Umbilical cord (tissue), 2 donors: ENCODE data around the gene ARMH1. TPM values are rescaled to one million over a fixed set of nuclear protein-coding genes. Genes with fewer than 3 reads are reported as not detected.
"Not testable (repeated sequence)": the region's sequence is repeated elsewhere in the genome, so short reads cannot be mapped to it uniquely, and the experiment has no call there.

ENCODE experiments used
- DNase-seq: peaks from one replicate; pipeline ENCODE4 v3.0.0-alpha.2; 2015; ENCODE audit warnings: low spot score
- total RNA-seq: library from RNA; depleted of rRNA; stranded (reverse); fragments of >200 nt; gene quantifications from one replicate; pipeline ENCODE4 v1.2.3, GENCODE V29; 2014; ENCODE audit warnings: low replicate concordance; ENCODE audit not compliant: insufficient read depth

Gene ARMH1
- total RNA-seq, 1 donor from 2014 or later: not detected

DNA sequence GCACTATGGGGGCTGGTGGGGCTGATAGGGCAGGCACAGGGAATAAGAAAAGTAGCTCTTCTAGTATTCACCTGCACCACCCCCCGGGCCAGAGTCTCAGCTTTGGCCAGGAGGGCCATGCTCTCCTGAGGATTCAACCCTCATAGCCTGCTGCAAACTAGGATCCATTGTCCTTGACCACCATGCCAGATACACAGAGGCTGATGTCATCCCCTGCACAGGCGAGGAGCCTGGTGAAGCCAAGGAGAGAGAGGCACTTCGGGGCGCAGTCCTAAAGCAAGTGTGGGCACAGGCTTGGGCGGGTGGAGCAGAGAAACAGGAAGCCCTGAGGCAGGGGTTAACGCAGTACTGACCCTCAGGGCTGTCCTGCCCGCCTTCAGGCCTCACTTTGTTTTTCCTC is 29.7 kb upstream of the ARMH1 start:
- no peak for DNase-seq

DNA sequence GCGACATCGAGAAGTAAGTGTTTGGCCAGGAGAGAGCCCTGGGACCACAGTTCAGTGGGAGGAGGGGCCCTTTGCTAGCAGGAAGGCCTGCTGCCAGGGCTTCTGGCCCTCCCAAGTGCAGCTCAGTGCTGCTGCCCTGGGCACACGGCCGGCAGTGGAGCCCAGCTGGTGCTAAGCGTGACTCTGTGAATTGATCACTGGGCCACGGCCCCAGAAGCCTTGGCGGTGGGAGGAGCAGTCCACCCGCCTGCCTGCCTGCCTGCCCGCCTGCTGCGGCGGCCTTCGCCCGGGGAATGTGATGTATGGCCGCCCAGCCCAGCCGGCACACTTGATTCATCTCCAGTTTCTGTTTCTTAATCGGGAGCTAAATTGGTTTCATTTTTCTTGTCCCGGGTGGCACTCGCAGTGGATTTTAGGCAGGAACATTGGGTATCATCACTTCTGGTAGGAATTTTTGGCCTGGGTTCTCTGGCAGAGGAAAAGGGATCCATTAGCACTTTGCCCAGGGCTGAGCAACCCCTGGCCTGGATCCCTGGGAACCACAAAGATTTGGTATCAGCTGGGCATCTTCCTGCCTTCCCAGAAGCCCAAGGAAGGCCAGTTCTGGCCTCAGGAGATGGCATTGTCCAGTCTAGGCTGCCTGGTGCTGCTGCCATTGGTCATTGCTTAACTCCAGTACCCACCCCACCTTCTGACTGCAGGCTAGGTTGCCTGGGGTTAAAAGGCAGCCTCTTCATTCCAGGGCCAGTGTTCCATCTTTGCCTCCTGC is 28.9 kb upstream of the ARMH1 start:
- no peak for DNase-seq

DNA sequence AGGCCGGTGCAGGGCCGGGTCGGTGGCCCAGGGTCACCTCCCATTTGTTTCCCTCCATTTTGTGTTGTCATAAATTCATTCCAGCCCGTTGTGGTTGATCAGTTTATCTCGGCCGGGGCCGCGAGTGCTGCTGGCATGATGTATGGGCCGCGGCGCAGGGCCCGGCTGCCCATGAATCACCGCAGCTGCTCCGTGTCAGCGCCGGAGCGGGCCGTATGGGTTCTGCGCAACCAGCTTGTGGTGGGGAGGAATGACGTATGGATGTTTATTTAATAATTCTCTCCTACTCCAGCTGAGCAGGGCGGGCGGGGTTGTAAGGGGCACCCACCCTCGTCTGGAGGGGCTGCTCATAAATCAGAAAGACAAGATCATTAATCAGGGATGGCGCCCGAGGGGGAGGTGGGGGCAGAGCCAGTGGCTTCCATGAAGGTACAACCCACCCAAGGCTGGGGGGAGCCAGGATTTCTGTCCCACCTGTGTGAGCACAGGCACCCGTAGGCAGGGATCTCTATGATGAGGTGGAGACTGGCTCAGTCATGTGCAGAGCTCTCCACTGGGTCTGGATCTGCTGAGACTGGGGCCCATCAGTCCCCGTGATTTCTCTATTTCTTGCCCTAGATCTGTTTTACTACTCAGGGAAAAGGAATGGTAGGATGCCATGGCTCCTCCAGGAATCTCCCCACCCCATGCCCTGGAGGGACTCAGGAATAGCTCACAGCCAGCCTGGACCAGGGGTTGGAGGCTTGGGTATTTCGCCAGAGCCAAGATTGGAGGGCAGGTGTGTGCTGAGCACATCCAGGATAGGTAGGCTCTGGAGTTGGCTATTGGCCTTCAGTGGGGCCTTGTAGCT is 28.0 kb upstream of the ARMH1 start:
- DNase-seq: no peak

DNA sequence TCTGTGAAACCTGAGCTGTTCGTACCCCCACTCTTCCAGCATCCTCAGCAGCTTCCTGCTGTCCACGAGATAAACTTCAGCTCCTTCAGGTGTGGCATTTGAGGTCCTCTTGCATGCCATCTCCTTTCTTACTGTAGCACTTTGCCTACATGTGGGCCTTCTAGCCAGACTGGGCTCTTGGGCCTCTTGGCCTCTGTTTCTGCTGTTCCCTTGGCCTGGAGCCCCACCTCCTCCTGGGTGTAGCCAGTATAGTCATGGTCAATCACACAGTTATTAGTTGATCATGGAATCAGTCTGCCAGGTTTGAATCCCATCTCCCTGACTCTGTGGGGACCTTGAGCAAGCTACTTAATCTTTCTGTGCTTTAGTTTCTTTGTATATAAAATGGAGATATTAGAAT is 26.6 kb upstream of the ARMH1 start:
- no peak for DNase-seq

DNA sequence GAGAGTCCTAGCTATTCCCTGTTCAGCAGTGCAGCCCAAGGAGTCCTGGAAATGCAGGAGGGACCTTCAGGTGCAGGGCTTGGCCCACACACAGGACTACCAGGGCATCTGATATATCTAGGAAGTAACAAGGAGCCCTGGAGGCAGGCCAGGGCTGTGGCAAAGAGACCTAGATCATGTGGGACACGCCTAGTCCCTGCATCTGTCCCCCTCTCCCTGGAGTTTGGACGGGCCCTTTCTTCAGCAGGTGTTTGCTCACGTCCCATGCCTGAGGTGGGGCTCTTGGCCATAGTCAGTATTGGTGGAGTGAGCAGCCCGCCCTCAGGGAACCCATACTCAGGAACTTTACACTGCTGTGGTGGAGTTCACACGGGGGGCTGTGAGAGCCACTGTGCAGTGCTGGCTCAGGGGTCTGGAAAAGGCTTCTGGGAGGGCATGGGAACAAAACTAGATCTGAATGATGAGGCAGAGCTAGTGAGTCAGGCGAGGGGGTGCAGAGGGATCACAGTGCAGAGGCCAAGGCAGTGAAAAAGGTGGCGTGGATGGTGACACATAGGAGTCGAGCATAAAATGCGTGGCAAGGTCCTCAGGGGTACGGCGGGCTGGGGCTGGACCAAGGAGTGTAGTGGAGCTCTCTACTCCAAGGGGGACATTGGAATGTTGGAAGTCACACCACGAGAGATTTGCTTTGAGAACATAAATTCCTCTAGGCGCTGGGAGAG is 25.8 kb upstream of the ARMH1 start:
- DNase-seq: no peak

DNA sequence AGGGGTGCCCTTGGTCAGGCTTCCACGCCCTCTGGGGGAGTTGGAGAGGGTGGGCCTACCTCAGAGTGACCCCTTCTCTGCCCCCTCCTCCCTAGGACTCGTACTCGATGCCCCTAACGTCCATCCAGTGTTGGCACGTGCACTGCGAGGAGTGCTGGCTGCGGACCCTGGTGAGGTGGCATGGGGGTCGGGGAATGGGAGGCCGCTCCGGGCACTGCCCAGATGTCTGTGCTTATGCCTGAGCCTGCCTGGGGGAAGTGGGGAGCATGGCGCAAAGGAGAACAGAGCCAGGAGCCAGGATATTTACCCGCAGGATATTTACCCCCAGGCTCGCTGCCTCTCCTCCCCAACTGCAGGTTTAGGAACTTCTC is 24.7 kb upstream of the ARMH1 start:
- no peak for DNase-seq

DNA sequence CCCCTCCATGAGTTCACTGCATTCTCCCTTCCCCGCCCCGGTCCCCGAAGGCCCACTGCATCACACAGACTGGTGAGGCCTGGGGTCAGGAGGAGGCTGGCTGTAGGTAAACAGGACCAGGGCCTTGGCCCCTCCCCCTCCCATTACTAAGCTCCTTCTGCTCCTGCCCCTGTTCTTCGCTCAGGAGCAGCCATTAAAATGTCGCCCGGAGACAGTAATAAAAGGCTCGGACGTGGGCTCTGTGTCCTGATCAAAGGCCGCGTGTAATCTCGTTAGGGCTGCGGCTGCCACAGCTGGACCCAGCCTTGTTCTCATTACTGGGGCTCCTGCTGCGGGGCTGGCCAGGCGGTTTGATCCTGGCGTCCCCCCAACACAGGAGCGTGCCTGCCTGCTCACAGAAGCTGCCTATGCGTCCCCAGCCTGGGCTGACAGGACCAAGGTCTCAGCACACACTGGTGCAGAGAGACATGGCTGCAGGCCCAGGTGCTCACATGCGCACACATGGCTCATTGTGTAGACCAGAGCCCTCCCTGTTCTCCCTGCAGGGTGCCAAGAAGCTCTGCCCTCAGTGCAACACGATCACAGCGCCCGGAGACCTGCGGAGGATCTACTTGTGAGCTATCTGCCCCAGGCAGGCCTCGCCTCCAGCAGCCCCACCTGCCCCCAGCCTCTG is 24.2 kb upstream of the ARMH1 start:
- DNase-seq: no peak

DNA sequence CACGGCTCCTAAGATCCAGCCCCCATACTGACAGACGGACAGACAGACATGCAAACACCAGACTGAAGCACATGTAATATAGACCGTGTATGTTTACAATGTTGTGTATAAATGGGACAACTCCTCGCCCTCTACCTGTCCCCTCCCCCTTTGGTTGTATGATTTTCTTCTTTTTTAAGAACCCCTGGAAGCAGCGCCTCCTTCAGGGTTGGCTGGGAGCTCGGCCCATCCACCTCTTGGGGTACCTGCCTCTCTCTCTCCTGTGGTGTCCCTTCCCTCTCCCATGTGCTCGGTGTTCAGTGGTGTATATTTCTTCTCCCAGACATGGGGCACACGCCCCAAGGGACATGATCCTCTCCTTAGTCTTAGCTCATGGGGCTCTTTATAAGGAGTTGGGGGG is 23.4 kb upstream of the ARMH1 start:
- no peak for DNase-seq

DNA sequence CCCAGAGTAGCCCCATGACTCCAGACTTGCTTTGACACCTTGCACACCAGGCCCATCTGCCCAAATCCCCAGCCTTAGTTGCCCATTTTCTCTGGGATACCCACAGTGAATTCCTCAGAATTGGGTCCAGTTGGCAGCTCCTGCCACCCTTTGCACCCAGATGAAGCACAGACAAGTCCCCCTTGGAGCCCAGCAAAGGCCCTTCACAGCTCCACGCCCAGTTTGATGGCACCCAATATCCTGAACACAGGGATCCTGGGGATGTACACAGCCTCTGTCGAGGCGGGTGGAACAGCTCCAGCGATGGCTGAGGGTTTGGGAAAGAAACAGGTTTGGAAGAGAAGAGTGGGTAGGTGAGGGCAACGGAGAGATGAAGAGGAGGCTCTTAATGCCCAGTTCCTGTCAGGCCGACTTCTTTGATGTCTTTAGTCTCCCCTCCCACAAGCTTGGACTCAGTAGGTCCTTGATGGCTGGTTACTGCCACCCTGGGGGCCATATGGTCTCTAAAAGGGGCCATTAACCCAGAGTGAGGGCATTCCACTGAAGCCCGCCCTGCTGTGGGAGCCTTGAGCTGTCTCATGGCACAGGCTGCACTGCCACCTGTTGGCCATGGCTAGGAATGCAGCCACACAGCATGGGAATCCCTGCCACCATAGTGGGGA is 21.9 kb upstream of the ARMH1 start:
- DNase-seq: peak; percentile 70

DNA sequence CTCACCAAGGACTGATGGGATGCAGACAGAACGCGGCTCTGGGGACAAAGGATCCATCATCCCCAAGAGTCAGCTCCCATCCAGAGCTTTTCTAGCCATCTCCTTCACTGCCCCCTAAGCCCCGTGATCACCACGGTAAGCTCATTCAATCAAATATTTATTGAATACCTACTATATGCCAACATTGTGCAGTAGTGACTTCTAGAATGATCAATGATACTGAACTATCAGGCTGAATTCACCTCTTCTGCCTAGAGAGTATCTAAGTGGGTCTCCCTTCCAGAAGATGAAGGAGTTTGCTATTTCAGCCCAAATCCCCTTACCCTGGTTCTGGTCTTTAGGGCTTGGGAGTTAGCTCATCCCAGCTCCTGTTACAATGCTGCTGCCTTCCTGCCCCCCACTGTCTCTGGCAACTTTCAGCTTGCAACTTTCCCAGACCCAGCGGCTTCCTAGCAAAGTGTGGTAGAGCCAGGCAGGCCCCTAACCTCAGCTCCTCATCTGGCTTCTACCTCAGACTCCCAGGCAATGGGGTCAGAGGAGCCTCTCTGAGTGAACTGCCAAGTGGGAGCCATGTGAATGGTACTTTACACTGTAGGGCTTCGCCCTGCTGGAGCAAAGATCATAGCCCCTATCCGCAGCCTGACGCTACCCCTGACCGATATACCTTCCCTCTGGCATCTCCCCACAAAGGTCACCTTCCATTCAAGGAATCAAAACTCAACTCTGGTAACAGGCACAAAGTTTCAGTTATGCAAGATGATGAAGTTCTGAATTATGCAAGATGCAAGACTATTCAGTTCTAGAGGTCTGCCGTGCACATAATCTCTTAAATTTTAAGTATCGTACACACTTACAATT is 21.2 kb upstream of the ARMH1 start:
- no peak for DNase-seq

DNA sequence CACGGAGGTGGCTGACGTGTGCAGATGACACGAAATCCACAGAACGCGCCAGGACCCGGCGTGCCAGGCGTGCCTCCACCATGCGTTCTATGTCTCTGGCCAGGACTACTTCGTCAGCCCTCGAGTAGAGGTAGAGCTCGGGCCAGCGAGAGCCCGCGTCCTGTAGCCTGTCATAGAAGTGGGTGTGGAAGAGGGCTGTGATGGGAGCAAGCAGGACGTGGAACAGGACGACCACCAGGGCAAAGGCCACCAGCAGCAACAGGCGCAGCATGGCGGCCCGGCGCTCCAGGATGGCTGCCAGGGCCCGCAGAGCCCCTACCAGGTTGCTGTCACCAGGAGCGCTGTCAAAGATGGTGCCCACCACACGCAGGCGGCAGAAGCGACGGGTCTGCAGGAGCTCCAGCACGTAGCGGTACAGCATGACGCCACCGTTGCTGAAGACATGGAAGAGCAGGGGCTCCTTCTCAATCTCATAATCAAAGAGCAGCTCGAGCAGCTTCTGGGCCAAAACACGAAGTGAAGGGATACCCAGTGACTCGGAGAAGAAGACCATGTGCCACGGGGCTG is 19.8 kb upstream of the ARMH1 start:
- DNase-seq: no peak

DNA sequence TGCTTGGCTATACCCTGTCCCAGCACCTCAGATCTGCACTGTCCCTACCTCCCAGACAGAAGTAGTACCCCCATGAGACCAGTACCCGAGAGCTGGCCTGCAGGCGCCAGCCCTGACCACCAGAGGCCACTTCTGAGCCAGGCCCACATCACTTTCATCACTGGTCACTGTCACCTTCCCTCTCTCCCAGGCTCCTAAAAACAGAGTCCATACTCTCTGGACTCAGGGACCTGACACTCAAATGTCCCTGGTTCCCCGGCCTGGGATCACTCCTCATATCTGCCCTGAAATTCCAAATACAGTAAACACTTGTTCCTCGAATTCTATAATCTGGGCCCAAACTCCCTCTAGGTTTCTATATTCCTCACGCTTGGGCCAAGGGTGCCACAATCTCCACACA is 18.9 kb upstream of the ARMH1 start:
- no peak for DNase-seq

DNA sequence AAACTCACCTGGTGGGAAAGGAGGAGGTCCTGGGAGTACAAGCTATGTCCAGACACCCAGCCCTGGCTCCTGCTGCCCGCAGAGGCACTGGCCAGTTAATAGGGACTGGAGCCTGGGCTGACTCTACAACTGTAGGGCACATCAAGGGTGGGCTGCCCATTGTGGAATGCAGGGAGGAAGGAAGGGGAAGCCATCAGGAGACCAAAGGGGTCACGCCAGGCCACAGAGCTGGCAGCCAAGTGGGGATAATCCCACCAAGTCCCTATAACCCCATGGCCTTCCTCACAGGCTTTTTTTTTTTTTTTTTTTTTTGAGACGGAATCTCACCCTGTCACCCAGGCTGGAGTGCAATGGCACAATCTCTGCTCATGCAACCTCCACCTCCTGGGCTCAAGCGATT is 14.9 kb upstream of the ARMH1 start:
- no peak for DNase-seq

DNA sequence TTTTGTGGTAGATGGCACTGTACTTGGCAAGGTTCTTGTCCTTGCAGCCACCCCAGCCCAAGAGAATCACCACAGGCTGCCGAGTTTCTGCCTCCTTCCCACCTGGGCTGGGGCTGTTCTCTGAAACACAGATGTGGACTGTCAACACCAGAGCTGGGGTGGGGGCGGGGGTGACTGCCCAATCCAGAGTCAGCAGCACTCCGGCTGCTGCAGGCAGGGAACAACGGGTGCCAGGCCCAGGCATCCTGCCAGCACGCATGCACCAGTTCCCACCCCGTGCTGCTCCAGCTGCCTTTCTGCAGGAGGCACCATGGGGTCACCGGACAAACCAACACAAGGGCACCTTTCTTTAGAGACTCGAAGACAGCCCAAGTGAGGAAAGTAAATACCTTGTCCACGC is 14.3 kb upstream of the ARMH1 start:
- no peak for DNase-seq

DNA sequence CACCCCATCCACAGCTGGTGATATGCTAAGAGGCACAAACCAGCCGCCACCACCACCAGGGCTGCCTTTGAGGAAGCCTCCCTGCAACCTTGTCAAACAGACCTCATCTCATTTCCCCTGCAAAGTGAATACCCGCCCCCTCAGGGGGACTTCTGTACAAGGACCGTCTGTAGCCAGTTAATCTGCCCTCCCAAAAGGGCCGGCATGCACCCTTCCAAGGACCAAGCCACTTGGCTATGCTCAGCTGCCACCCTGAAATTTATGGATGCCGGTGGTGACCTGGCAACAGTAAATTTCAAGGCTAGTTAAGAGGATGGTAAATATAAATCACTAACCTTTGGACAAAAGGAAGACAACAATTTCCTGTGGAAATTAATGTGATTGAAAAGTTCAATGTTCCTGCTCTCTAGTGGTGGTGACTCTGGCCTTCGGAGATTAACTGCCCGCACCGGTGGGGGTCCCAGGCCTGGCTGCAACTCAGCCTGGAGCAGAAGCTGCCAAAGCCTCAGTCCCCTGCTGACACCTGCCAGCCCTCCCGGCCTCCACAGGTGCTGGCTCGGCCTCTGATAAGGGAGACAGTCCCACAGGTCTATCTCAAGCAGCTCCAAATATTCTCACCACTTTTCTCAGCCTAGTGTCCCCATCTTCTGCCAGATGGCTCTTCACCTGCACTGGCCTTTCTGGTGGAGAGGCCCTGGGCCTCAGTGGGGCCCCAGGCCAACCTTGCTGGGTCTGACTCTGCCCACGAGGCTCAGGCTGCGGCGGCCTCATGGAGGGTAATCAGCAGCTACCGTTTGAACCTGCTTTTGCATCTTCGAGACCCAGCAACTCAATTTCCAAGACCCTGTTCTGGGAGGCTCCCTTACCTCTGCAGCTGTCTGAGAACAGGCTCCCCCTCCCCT is 12.5 kb upstream of the ARMH1 start:
- DNase-seq: no peak

DNA sequence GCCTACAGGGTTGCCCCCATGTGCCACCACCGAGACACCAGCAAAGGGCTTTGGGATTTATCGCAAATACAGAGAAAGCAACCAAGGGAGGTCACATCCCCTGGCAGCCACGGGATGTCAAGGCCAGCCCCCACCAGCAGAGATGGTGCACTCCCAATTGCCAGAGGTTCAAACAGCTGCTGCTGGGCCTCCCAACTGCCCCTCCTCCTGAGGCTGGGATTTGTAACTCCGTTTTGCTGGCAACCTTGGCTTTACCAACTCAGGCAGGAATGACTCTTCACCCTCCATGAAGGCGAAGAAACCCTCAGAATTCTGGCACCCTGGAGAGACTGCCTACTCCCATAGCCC is 11.9 kb upstream of the ARMH1 start:
- DNase-seq: no peak

DNA sequence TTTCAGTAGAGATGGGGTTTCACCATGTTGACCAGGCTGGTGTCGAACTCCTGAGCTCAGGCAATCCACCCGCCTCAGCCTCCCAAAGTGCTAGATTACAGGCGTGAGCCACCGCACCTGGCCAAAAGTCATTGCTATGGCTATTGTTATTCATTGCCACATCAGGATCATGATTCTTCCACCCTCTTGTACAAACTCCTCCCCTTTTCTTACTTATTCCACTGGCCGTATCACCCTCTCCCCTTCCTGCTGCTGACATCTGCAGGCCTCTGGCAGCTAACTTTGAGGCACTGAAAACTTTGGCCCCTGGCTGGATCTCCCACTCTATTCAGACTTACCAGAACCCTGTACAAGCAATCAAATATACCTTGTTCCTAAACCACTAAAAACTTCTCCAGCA is 11.1 kb upstream of the ARMH1 start:
- no peak for DNase-seq

DNA sequence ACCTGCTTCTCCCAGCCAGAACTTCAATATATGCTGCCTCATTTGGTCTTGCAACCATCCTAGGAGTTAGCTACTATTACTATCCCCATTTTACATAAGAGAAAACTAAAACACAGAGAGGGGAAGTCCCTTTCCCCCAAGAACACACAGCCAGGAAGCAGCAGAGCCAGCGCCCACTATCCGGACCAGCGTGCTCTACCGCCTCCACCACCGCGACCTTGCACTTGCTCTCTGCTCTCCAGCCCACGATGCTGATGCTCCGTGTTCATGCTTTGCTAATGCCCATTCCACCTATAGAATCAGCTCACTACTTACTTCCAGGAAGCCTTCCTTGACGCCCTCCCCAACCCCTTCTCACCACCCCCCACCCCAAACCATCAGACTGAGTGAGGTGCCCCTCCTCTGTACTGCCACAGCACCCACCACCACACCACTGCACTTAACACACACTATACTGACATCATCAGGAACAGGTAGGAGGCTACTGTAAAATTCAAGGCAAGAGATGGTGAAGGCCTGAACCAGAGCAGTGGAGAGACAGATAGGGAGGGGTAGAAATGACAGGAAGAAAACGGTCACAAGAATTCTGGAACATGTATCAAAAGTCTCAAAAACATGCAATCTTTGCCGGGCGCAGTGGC is 9.7 kb upstream of the ARMH1 start:
- no peak for DNase-seq

DNA sequence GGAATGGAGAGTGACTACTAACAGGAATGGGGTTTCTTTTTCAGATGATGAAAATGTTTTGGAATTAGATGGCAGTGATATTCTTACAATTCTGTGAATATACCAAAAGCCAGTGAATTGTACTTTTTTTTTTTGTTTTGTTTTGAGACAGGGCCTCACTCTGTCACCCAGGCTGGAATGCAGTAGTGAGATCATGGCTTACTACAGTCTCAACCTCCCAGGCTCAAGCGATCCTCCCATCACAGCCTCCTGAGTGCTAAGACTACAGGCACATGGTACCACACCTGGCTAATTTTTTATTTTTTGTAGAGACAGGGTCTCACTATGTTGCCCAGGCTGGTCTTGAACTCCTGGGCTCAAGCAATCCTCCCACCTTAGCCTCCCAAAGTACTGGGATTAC is 7.8 kb upstream of the ARMH1 start:
- not testable (repeated sequence) for DNase-seq
